GM12875 (cell line): ENCODE results near the gene ARID1B.

Source experiments
- H3K4me3 ChIP-seq: one replicate; pipeline ENCODE4 v1.5.1; 2011; ENCODE audit warnings: low read depth, low read length, control low read depth
- TF ChIP-seq, protein P1 (sequence below): IDR thresholded peaks from 2 replicates; pipeline ENCODE4 v1.5.1; 2011; ENCODE audit warnings: low read depth, mild to moderate bottlenecking, control low read depth, inconsistent platforms, low read length, moderate library complexity, borderline replicate concordance; ENCODE audit not compliant: insufficient read depth

ARID1B gene

GRCh38 chr6:157230910-157231309, 453.7 kb downstream of the ARID1B start:
- TF ChIP-seq, protein P1, sequence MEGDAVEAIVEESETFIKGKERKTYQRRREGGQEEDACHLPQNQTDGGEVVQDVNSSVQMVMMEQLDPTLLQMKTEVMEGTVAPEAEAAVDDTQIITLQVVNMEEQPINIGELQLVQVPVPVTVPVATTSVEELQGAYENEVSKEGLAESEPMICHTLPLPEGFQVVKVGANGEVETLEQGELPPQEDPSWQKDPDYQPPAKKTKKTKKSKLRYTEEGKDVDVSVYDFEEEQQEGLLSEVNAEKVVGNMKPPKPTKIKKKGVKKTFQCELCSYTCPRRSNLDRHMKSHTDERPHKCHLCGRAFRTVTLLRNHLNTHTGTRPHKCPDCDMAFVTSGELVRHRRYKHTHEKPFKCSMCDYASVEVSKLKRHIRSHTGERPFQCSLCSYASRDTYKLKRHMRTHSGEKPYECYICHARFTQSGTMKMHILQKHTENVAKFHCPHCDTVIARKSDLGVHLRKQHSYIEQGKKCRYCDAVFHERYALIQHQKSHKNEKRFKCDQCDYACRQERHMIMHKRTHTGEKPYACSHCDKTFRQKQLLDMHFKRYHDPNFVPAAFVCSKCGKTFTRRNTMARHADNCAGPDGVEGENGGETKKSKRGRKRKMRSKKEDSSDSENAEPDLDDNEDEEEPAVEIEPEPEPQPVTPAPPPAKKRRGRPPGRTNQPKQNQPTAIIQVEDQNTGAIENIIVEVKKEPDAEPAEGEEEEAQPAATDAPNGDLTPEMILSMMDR, result no peak
- no peak overlapping the region for H3K4me3 ChIP-seq

DNA sequence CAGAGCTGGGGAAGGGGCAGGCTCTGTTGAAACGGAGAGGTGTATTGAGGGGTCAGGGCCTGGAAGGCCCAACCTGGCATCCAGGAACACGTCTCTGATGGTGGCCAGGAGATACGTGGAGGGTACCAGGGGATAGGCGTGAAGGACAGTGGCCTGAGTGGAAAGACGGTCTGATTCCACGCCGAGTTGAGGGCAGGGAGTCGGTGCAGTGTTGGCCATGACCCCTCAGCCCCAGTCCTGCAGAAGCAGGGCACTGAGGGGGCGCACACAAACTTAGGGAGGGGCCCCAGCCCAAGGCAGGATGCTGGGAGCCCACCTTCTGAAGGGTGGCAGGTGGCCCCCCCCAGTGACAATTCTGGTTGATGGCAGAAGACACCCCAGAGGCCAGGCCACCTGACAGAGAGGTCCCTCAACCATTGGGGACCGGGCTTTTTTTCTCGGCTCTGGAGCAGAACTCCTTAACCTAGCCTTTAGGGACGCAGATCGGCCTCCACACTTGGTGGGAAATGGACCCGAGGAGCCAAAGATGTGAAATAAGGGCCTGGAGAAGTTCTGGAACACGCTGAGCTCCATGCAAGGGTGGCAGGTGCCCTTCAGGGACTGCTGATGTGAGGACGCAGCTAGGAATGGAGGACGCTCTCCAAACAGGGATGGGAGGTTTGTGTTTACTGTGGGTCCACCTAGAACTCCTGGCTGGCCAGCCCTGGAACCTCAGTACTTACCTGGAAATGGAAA, 455.1 kb downstream of the ARID1B start:
- TF ChIP-seq, protein P1, result no peak
- H3K4me3 ChIP-seq, result no peak overlapping the region

- no peak overlapping the region for H3K4me3 ChIP-seq
- TF ChIP-seq, protein P1, result no peak
These were observed 456.0 kb downstream of the ARID1B start for GRCh38 chr6:157233156-157233555.

DNA sequence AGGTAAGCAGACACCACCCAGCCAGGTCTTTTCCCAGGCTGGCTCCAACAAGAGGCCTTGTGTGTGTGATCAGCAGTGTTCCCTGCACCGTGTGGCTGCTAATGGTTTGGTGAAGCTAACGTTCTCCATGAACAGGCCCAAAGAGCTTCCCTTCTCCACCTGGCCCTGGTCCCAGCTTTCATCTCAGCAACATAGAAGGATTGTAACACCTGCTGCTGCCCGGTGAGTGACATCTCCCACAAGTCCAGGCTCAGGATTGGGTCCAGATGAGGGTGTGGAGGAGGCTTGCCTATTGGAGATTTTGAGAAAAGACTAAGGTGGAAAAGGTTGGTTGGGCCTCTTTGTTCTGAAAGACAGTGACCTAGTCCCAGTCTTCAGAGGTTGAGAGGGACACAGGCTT, 456.5 kb downstream of the ARID1B start:
- TF ChIP-seq, protein P1, result no peak
- H3K4me3 ChIP-seq, result no peak overlapping the region

DNA sequence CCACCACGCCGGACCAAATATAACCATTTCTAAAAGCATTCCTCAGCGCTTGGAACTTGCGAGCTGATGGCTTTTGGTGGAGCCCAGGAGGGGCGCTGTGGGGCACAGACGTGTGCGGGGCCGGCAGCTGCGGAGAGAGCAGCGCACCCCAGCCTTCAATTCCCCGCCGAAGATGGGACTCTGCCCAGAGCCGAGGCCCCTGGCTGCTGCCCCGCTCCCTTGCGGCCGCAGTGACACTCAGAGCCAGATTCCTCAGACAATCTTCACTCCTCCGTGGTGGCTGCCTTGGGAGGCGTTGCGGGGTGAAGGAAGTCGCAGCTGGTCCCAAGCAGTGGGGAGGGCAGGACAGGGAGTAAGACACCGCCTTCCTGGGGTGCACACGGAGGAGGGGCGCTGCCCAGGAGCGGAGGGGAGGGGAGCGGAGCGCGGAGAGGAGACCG, 458.4 kb downstream of the ARID1B start:
- TF ChIP-seq, protein P1, result peak; percentile 29; the same call in 1 of the 2 replicates
- no peak overlapping the region for H3K4me3 ChIP-seq

GRCh38 chr6:157236040-157236725, 459.0 kb downstream of the ARID1B start:
- no peak overlapping the region for H3K4me3 ChIP-seq
- TF ChIP-seq, protein P1, result no peak

- TF ChIP-seq, protein P1, result no peak
- no peak overlapping the region for H3K4me3 ChIP-seq
These were observed 461.2 kb downstream of the ARID1B start for GRCh38 chr6:157238346-157238745.
